ENCODE data around the gene ATP11B. TPM values are rescaled to one million over a fixed set of nuclear protein-coding genes. Genes with fewer than 3 reads are reported as not detected.
"Not testable (repeated sequence)": the region's sequence is repeated elsewhere in the genome, so short reads cannot be mapped to it uniquely, and the experiment has no call there.

Gene ATP11B
- total RNA-seq, 2 donors from 2014 or later = 38.5 to 49.4 TPM

DNA sequence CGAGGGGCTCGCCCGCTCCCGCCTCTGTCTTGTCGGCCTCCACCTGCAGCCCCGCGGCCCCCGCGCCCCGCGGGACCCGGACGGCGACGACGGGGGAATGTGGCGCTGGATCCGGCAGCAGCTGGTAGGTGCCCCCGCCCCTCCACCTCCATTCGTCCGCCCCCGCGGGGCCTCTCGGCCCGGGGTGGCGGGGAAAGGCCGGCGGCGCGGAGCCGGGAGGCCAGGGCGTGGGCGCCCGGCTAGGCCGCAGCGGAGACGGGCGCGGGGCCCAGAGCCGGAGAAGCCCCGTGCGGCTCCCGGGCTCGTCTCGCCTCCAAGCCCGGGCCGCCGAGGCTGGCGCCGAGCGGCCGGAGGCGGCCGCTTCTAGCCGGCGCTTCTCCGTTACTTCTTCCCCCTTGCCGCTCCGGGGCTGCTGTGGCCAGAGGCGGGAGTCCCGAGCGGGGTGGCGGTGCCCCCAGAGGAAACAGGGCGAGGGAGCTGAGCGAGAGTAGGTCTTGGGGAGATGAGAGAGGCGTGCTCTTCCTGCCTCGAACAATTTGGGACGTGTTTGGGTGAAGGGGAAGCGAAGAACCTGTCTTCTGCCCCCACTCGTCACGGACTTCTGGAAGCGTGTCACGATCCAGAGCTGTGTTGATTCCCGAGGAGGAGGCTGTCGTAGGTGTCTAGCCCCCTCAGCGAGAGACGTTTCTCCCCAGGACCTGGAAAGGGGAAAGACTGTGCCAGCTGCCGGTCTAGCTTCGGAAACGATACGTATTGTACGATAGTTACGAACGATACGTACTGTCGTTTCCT, 555 bp downstream of the ATP11B start:
- DNase-seq (peak; percentile 46), ATAC-seq (peak; percentile 72 to 77)
- intact Hi-C loops (cut with DNase I) = loop anchor here in 1 of 2 donors (5.0 to 10.0 kb wide), 2 partner anchors 79 to 308 kb away; no protein-coding TSS in a partner anchor

DNA sequence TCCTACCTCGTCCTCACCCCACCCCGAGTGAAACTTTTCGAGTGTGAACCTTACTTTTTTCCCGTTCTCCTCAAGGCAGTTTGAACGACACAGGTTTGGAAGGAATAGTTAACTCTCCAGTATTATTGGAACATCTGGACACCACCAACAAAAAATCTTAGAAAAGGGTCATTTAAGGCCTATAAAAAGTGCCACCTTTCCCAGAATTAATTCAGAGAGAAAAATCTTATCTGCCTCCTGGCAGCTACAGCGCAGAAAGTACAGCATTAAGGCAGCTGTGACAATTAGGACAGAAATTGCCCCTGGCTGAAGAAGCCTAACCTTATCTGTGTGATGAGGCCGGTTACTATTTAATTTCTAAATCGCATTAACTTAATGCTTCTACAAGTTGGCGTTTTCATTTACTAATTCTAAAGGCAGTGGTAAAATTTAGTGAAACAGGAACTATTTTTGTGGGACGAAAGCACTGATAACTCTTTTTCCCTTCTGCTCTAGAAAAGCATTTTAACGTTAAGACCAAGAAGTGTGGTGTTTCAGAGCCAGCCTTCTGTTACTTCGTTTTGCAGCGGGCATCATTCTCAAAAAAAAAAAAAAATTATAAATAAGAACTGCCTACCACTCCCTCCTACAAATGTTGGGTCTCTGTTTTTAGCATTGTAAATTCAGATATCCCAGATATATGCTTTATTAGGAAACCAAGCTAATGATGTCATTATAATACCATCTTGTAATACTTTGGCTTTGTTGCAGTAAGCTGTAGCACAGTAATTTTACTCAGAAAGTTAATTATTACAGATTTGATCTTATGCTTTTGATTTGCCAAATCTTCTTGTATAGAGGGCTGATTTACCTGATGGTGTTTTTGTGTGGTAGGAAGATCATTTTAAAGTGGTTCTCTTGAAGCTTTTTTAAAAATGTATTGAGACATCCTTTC, 1.4 kb downstream of the ATP11B start:
- ATAC-seq (no peak), DNase-seq (no peak)
- intact Hi-C loops (cut with DNase I) = loop anchor here in 1 of 2 donors (5.0 to 10.0 kb wide), 2 partner anchors 80 to 308 kb away; no protein-coding TSS in a partner anchor

- no peak for ATAC-seq
- intact Hi-C loops (cut with DNase I) = loop anchor here in 1 of 2 donors (10.0 kb wide), 1 partner anchor 81 kb away; no protein-coding TSS in a partner anchor
- no peak for DNase-seq
Measured at GRCh38 chr3:182795389-182795782, 2.1 kb downstream of the ATP11B start.

DNA sequence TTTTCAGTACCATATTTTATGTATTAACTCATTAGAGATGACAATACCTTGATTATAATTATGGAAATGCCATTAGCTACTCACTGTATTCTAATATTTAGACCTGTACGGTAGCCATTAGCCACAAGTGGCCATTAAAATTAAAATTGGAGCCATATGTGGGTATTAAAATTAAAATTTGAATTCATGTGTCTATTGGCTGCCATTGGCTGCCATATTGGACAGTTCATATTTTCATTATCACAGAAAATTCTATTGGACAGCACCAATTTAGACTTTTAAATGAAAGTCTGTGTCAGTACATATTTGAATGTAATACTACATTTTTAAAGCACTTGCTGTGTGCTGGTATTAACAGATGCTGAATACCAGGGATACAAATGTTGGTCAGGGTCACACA, 3.0 kb downstream of the ATP11B start:
- ATAC-seq (no peak), DNase-seq (no peak)
- intact Hi-C loops (cut with DNase I) = loop anchor here in 1 of 2 donors (10.0 kb wide), 1 partner anchor 82 kb away; no protein-coding TSS in a partner anchor

GRCh38 chr3:182797876-182798275, 4.6 kb downstream of the ATP11B start:
- intact Hi-C loops (cut with DNase I) = loop anchor here in 1 of 2 donors (10.0 kb wide), 1 partner anchor 83 kb away; no protein-coding TSS in a partner anchor
- DNase-seq = no peak
- ATAC-seq = no peak

- not testable (repeated sequence) for DNase-seq
- intact Hi-C loops (cut with DNase I) = loop anchor here in 1 of 2 donors (10.0 kb wide), 1 partner anchor 84 kb away; no protein-coding TSS in a partner anchor
Measured at GRCh38 chr3:182799143-182799542, 5.8 kb downstream of the ATP11B start.

GRCh38 chr3:182800508-182800907, 7.2 kb downstream of the ATP11B start:
- intact Hi-C loops (cut with DNase I) = no loop called here
- no peak for DNase-seq
- ATAC-seq = no peak

More at GRCh38 chr3:182799143-182799542, 5.8 kb downstream of the ATP11B start:
- not testable (repeated sequence) for ATAC-seq

GRCh38 chr3:182802413-182803390, 9.4 kb downstream of the ATP11B start:
- ATAC-seq (peak in 1 of 2 donors; percentile 45), DNase-seq (no peak)
- intact Hi-C loops (cut with DNase I) = no loop called here

GRCh38 chr3:182803596-182803995, 10.3 kb downstream of the ATP11B start:
- ATAC-seq (no peak), DNase-seq (no peak)
- intact Hi-C loops (cut with DNase I) = no loop called here

- no peak for ATAC-seq
- no peak for DNase-seq
- intact Hi-C loops (cut with DNase I) = no loop called here
Measured at GRCh38 chr3:182807061-182807460, 13.8 kb downstream of the ATP11B start.

DNA sequence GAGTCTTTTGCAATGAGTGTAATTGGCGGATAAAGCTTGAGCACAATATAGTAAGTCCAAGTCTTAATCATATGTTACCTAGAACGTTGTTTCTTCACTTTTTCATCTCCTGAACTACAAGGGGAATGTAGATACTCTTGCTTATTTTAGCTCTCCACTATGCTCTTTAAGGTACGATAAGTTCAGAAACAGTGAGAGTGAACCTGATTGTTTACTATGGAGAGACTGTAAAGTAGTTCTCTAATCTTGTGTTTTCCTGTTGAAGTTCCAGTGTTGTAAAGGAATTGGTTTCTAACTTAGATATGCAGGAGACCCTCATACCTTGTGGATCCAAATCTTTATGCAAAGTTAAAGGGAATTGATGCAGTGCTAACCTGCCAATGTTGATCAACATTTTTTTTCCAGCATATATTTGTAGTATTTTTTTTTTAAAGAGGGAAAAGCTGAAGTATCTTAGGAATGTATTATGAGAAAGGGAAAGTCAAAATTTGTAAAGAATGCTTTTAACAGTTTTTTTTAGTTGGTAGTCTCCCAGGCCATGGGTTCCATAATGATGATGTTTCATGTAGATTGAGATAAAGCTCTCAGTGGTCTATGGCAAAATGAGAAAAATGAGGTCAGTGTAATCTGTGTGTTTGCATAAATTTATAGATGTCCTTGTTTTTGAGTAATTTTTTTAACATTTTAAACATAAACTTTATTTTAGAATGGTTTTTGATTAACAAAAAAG, 14.9 kb downstream of the ATP11B start:
- intact Hi-C loops (cut with DNase I) = no loop called here
- DNase-seq (no peak), ATAC-seq (no peak)

DNA sequence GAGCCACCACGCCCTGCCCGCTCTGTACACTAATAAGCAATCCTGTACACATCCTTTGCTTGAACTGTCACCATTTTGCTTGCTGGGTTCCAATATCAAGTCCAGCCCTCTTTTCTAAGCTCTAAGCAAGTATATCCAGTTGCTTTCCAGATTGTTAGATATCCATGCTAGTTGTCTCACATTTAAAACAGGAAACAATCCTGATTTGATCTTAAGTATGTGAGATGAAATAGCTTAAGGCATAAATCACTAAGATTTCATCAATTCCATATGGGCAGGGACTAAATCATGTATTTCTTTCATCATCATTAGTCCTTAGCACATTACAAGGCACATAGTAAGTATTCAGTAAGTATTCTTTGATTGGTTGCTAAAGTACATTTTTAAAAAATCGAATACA, 16.2 kb downstream of the ATP11B start:
- intact Hi-C loops (cut with DNase I) = no loop called here
- ATAC-seq (no peak), DNase-seq (no peak)

DNA sequence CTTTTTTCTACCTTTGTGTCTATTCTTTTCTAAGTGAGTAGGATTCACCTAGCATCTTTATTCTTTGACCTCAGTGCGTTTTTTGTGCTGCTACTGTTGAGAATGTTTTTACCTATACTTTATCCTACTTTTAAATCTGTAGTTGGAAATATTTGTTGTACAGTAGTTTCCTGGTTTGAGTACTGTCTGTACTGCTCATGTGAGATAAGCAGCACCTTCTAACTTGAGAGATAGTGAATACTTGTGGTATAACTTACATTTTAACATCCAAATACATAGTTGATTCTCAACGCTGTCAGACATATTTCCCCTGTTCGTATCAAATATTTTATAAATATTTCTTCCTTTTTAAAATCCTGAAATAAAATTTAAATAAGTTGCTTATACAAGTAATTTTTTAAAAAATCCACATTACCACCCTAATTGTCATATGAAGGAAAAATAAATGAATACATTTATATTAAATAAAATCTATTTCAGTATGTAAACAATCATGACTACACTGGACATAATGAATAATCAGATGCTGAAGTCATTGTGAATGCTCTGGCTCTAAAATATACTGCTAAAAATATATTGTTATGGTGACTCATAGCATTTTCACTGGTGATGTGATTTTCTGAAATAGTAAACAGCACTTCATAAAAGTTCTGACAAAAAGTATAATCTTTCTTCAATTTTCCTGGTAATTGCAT, 17.4 kb downstream of the ATP11B start:
- intact Hi-C loops (cut with DNase I) = no loop called here
- no peak for ATAC-seq
- DNase-seq = no peak

- DNase-seq (no peak), ATAC-seq (no peak)
- intact Hi-C loops (cut with DNase I) = no loop called here
Measured at GRCh38 chr3:182811269-182811596, 17.9 kb downstream of the ATP11B start.

DNA sequence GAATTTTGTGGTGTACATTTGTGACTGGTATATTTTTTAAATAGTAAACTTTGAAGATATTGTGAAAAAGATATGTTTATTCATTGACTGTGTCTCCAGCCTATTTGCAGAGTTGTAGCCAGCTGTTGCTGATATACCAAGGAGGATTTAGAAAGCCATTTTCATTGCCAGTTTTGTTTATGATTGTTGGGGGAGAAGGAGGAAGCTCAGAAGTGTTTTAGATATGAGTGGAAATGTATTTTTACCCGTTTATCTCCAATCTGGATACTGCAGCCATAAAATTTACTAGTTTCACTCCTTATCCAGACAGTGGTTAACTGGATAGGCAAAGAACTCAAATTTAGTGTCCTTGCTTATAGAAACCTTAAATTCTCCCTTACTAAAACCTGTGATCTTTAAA, 18.8 kb downstream of the ATP11B start:
- intact Hi-C loops (cut with DNase I) = no loop called here
- ATAC-seq = no peak
- no peak for DNase-seq

GRCh38 chr3:182814419-182815062, 21.2 kb downstream of the ATP11B start:
- intact Hi-C loops (cut with DNase I) = no loop called here
- ATAC-seq = no peak
- DNase-seq = no peak

GRCh38 chr3:182816181-182816580, 22.9 kb downstream of the ATP11B start:
- no peak for ATAC-seq

More at GRCh38 chr3:182816181-182816580, 22.9 kb downstream of the ATP11B start:
- no peak for DNase-seq
- intact Hi-C loops (cut with DNase I) = no loop called here
